H1 (cell line): ENCODE data around the gene TOM1.

Experiments
- EP300 ChIP-seq, 2 experiments: IDR thresholded peaks; 1 replicate in 1 of 2; 2 replicates in 1 of 2; pipeline ENCODE4 v1.6.1; 2011 to 2012; ENCODE audit warnings: low read depth in 2 of 2, low read length in 2 of 2, mild to moderate bottlenecking in 2 of 2, borderline replicate concordance in 1 of 2, inconsistent platforms in 1 of 2, moderate library complexity in 1 of 2
- POLR2A ChIP-seq, 2 experiments: IDR thresholded peaks; 1 replicate in 1 of 2; 2 replicates in 1 of 2; pipeline ENCODE4 v1.6.1; 2011; ENCODE audit warnings: low read depth in 2 of 2, low read length in 2 of 2, mild to moderate bottlenecking in 2 of 2; ENCODE audit errors: control extremely low read depth in 1 of 2
- RAD21 ChIP-seq, 2 experiments: IDR thresholded peaks in 1 of 2; conservative IDR thresholded peaks in 1 of 2; 2 replicates each; pipeline ENCODE4 v1.6.1; 2011; ENCODE audit warnings: low read depth in 2 of 2, low read length in 2 of 2, improper control_type of control experiment in 1 of 2, inconsistent platforms in 1 of 2, mild to moderate bottlenecking in 1 of 2, moderate library complexity in 1 of 2
- SAP30 ChIP-seq: fragments of 300-600 bp; sonication (generic); IDR thresholded peaks from 2 replicates; pipeline ENCODE4 v1.7.1; 2012; ENCODE audit warnings: low read length, moderate library complexity, mild to moderate bottlenecking, inconsistent platforms; ENCODE audit not compliant: insufficient read depth, insufficient replicate concordance
- YY1 ChIP-seq: IDR thresholded peaks from 2 replicates; pipeline ENCODE4 v1.6.1; 2011; ENCODE audit warnings: low read depth, mild to moderate bottlenecking, low read length

GRCh38 chr22:35322893-35323292 lies 23.2 kb downstream of the TOM1 start:
- TF ChIP-seq RAD21 (IDR thresholded peaks at IDR 0.05 in 1 of 2, conservative IDR thresholded peaks at IDR 0.05 in 1 of 2; ENCODE audit: low read depth in 2 of 2, low read length in 2 of 2) (no peak), SAP30 (no peak), EP300 (IDR thresholded peaks at IDR 0.05; ENCODE audit: borderline replicate concordance in 1 of 2, low read depth in 2 of 2, low read length in 2 of 2) (no peak), POLR2A (IDR thresholded peaks at IDR 0.05; ENCODE audit: control extremely low read depth in 1 of 2, low read depth in 2 of 2, low read length in 2 of 2) (no peak), YY1 (no peak)
